Stimulated activated CD4-positive, alpha-beta T cell treated with anti-CD3 and anti-CD28 coated beads, Interleukin-12 subunit alpha, Interleukin-12 subunit beta, amount 100 ng/mL, for 4 hours (primary cell): ENCODE results near the gene FBXL20.
A peak's percentile ranks its signal among the peaks of the same experiment; 100 is the strongest.

ENCODE experiments used
- DNase-seq: peaks from one replicate; pipeline ENCODE4 v3.0.0-alpha.2; 2020

Gene FBXL20

DNA sequence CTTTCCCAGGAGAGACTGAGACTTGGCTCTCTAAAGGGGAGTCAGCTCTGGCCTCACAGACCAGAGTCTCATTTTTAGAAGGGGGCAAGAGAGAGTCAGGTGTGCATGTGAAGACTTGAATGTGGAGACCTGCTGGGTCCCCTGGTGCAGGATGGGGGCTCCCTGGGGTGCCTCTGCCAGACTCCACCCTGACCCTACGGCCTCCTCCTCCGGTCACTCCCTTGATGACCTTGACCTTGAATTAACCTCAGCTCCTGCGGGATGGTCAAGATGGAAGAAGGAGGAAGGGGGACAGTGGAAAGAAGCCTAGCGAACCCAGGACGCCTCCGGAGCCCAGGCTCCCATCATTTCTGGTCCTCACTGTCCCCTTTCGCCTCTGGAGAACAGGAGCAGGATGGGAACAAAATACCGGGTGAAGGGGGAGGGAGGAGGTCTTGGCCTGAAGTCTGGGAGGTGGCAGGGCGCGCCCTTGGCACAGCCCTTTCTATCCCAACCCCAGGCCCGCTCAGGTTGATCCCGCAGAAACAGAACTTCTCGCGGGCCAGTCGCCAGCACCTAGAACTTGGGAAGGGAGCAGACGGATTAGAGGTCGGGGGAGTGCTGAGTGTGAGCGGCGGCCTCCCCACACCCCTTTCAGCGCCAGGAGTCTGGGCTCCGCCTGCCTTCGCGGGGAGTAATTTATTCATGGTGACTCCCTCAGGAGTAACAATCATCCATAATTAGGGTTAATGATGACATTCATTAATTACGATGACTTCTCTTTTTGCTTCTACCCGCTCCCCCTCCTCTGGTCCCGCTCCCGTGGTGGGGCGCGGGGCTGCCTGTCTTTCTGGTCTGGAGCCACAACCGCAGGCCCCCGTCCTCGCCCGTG lies 177.3 kb downstream of the FBXL20 start:
- no peak for DNase-seq

DNA sequence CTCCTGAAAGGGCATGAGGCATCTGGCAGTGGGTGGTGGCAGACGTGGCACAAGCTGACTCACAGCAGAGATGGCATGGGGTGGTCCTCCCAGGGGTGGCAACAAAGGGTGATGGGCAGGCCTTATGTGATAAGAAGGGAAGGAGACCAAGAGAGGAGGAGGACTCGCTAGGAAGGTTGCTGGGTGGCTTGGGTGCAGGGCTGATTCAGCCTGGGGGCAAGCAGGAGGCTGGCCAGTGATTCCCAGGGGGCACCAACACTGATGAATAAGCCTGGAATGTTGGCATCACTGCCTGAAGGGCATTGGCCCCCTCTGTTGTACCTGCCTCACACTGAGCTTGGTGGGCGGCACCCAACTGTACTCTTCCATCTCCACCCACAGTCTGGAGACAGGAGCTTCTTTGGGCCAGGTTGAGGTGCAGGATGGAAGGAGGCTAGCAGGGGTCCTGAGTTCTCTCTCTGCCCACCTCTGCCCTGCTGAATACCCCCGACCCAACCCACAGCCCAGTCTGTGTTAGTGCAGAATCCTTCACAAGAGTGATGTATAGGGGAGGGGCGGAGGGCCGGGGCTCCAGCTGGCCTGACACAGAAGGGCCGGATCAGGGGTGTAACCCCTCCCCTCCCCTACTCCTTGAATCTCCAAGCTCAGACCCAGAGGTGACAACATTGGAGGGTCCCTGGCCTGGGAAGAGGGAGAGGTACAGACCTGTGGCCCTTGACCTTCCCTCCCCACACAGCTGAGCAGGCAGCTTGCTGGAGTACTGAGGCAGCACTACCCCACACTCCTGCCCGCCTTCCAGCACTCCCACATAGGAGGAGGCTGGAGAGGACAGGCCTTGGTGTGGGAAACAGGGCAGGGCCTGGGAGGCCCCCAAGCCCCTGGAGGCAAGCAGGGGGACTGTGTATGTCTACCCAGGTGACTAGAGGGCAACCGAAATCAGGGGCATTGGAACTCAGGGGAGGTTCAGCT lies 178.3 kb downstream of the FBXL20 start:
- DNase-seq, result no peak

DNA sequence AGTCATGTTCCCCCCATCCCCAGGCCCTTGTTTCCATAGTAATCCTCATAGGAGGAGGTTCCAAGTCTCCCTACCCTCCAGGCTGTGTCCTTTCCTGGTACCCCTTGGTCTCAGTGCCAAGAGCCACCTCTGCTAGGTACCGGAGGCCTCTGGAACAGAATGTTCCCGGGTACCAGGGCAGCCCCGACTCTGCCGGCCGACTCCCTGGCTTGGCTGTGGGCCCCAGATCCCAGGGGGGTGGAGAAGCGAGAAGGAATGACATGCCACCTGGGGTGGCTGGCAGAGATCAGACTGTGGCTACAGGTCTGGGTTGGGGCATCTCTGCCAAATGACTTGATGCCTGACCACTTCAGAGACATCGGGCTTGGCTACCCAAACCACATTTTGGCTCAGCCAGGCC lies 179.3 kb downstream of the FBXL20 start:
- no peak for DNase-seq

DNA sequence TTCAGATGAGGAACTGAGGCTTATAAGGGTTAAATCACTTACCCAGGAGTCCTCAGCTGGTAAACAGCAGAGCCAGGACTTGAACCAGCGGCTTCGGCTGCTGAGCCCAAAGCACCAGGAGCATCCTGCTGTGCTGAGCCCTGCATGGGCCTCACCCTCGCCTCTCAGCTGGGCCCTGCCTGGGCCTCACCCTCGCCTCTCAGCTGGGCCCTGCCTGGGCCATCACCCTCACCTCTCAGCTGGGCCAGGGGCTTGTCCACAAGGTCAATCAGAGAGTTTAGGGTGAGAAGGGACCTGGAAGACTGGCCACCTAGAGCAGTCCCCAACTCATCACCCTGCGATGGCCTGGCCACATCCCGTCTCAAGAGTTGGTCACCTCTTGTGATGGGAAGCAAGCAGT lies 179.9 kb downstream of the FBXL20 start:
- no peak for DNase-seq

DNA sequence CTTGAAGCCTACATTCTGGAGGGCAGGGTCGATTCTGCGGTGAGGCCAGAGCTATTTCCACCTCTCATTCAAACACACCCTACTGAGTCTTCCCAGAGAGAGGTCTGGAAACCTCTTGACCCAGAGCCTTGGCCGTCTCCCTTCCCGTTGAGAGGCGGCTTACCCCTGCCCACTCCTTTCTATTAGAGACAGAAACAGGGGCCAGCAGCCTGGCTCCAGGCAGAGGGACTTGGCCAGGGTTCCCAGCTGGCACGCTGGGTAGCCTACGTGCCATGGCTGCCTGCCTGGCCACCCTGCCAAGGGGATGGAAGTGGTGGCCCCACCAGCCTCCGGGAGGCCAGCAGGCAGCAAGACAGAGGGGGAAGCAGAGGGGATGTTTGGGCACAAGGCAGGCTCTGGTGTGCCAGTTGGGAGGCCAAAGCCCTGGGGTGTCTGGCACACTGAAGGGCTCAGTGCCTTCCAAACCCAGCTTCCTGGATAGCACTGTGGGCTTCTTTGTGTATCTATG lies 181.7 kb downstream of the FBXL20 start:
- no peak for DNase-seq

DNA sequence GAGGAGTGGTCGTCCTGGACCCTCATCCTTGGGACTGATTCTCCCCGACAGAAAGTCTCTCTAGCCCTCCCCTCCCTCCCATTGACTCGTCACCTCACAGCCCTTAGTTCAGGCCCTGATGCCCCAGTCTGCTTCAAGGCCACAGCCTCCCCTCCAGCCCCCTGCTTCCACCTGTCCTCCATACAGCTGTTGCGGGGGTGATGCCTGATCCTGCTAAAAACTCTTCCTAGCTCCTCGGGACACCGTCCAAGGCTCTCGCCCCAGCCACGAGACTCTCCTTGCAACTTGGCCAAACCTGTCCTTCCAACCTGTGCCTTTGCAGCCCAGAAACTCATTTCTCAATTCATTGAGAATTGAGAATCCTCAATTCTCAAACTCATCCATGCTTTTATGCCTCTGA lies 182.5 kb downstream of the FBXL20 start:
- DNase-seq, result no peak

DNA sequence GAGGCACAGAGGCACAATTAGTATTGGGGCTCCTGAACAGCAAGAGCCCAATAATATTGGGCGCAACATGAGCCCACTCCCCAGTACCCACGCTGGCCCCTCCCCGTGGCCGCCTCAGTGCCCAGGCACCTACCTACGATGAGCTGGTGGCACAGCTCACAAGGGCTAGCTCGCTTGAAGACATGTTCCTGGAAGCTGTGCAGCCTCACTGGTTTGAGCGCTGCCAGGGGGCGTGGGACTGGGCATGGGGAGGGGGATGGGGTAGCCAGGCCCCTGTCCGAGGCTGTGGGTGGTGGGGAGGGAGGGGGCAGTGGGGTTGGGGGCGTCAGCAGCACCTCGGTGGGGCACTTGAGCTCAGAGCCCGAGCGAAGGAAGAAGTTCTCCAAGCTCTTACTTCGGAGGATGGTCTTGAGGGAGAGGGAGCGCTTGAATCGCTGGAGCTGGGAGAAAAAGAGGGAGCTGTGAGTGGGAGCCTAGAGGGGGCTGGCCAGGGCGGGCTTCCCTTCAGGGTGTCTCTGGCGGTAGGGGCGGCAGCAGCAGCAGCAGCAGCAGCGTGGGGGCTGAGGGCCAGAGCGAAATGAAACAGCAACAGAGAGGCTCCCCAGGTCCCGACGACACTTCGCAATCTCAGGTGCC lies 183.6 kb downstream of the FBXL20 start:
- DNase-seq, result no peak

DNA sequence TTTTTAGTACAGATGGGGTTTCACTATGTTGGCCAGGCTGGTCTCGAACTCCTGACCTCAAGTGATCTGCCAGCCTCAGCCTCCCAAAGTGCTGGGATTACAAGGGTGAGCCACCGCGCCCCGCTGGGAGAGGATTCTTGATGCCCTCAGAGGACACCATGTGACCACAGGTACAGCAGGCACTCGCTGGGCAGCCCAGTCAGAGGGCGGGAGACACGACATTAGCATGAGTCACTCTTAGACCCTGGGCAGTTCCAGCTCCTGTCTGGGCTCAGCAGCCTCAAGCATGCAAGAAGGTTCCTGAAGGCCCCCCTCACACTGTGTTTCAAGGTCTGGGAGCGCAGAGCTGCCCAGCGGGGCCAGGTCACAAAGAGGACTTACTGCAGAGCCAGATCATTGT lies 187.6 kb downstream of the FBXL20 start:
- no peak for DNase-seq

DNA sequence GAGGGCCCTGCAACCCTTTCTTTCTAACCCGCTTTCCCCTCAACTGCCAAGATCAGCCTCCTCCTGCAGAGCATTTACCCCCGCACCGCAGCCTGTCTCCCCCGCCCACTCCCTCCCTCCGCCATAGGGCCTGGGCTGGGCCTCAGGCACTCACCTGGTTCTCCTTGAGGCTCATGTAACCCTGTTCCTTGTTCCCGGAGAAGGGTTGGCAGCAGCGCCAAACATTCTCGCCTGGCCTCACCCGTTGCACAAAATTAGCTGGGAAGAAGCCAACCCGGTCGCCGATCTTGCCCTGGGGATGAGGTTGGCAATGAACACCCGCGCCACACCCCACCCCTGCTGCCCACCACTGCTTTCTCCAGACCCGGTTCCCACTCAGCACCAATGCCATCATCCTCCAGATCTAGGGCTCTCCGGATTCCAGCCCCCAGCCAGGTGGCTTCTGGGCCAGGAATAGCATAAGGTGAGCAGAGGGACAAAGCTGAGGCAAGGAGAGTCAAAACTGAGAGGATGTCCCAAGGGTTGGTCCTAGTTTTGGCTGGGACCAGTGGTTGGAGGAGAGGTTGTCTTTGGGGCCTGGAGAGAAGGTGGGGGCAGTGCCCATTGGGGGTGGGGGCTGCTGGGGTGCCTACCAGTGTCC lies 188.5 kb downstream of the FBXL20 start:
- no peak for DNase-seq

DNA sequence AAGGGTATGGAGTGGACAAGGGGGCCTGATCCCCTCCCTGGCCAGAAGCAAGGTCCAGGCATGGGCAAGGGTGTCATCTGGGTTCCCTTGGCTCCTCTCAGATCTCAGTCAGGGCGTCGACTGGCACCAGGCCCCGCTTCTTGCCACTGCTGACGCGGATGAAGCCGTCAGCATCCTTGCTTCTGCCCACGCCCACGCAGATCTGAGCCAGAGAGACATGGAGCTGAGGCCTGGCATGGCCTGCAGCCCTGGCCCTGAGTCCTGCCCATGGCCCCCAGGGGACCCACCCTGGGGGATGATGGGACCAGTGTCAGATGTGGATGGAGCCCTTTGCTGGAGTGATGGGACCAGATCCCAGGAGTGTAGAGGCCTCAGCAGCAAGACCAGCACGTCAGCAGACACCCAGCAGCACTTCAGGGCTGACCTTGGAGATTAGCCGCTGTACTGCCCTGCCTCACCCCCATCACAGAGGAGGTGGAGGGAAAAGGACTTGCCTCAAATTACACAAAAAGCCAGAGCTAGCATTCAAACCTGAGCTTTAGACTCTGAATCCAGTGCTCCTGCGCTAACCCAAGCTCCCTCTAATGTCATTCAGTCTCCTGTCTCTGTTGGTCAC lies 189.1 kb downstream of the FBXL20 start:
- DNase-seq, result no peak

DNA sequence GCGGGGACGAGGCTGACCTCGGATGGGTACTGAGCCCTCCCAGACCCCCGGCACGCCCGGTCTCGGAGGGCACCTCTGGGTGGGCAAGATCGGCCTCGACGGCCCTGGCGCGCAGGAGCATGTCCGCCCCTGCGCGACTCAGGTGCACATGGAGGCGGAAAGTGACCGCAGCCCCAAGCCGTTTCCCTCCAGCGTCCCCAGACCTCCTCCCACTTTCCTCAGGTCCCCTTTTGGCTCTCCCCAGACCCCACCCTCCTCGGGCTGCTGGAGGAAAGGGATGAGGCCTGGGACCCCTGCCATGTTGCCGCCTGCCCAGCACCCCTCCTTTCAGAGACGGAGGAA lies 191.4 kb downstream of the FBXL20 start:
- no peak for DNase-seq

DNA sequence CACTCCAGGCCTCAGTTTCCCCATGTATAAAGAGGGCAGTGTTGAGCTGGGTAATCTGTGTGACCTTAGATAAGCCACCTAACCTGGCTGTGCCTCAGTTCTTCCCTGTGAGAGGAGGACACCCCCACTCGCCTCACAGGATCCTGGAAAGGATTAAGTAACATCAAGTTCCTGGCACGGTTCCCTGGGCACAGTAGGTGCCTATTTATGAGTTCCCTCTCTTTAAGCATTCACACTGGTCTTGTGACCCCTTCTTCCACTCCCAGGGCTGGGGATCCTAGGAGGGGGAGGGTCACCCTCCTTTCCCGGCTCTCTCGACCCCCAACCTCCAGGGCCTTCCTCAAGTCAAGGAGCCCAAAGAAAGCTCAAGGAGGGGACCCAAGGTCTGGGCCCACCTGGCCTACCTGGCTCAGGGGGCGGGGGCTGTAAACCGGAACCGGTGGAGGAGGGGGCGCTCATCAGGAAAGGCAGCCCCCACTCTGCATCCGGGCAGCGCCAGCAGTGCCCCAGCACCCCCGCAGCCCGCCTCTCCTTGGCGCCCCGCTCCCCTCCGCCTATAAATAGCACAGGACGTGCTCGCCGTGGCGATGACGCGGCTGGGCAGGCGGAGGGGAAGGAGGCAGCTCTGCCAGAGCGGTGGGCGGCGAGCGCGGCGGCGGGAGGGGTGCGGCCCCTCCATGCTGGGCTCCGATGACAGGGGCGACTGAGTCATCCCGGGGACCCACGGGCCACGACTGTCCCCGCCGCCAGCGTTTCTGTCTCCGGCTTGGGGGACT lies 191.9 kb downstream of the FBXL20 start:
- peak; percentile 71 for DNase-seq

DNA sequence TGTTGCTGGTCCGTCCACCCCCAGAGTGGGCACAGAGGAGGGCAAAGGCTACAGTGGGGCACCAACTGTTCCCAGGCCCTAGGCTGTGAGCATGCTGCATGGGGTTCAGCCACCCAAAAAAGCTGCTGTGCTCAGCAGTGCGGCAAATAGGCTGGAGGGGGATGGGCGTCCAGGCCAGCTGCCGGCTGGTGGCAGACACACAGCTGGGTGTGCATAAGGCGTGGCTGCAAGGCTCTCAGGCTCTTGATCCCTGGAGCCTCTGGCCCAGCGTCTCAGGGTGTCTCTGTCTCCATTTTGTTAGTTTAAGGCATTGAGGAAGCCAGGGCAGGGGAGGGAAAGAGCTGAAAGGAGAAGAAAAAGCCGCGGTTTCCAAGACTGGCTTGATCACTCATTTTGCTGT lies 192.5 kb downstream of the FBXL20 start:
- no peak for DNase-seq

DNA sequence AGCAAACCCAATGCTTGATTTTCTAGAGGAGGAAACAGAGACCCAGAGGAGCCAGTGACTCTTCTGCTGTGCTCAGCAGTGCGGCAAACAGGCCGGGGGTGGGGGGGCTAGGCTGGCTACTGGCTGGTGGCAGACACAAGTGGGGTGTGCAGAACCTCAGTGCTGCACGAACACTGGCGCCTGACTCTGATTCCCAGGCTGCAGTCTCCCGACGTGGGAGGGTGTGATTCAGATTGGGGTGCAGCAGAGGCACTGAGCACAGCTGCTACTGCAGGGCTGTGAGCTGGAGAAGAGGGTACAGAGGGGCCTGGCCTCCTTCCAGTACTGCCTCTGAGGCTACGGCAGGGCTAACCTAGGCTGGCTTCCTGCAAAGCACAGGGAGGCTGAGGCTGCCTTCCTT lies 193.3 kb downstream of the FBXL20 start:
- no peak for DNase-seq

DNA sequence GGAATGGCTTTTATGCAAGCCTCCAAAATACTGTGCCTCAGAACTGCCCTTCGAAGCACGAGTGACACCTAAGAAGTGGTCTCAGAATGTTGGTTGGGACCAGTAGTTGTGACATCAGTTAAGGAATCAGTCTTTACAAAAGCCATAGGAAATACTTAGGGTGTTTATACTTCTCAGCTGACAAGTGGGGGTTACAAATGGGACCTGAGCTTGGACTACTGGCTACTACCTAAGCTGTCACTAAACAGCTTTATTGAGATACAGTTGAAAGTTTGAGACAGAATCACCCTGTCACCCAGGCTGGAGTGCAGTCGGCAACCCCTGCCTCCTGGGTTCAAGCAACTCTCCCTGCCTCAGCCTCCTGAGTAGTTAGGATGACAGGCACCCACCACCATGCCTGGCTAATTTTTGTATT lies 196.3 kb downstream of the FBXL20 start:
- no peak for DNase-seq

DNA sequence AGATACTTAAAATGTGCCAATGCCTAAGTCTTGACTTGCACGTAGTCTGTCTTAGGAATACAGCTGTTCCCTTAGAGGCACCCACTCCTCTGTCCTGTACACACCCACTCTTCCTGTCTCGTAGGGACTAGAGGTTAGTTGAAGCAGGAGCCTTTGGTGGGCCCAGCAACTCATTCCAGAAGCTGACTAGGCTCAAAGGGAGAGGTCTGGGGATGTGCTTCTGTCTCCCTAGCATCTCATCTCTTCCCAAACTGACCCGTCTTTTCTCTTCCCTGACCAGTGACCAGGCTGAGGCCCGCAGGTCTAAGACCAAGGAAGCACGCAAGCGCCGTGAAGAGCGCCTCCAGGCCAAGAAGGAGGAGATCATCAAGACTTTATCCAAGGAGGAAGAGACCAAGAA lies 197.2 kb downstream of the FBXL20 start:
- DNase-seq, result no peak
